ENCODE data around the gene MADD. TPM values are rescaled to one million over a fixed set of nuclear protein-coding genes. Genes with fewer than 3 reads are reported as not detected.
A peak's percentile ranks its signal among the peaks of the same experiment; 100 is the strongest.

Gene MADD
- total and polyA plus RNA-seq, 2 donors (not counting 1 experiment from before 2014, with no cell fraction given) = 56.8 to 108 TPM

DNA sequence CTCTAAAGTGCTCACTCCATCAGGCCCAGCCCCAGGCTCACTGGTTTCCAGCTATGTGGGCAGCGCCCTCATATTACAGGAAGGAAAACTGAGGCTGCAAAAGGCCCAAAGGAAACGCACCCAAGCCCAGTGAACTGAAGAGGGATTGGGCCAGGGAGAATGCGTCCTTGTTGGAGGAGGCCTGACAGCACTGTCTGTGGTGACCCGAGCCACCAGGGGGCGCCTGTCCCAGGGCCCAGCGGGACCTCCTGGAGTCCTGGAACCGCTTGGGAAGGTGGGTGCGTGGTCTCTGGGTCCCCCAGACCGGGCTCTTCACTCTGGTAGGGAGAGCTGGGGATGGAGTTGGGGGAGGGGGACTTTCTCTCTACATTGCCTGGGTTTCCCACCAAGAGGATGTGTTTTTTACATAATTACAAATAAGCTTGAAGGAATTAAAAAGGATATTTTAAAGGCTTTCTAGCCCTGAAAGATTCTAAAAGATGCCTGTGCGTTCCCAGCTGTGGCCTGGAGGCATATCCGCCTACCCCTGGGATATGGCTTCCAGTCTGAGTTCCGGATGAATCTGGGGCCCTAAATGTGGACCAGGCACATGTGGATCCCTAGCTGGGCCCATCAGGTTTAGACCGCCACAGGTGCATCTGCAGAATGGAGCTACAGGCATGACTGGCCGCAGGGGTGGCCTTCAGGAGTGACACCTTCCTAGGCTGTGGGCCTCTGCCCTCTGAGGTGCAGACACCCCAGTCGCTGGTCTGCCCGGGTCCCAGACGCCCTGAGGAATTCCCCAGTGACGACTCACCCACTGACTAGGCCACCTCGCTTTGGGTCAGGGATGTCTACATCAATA is 104.2 kb downstream of the MADD start:
- no peak overlapping the region for H3K9ac ChIP-seq (ENCODE audit: low read length)
- POLR2A ChIA-PET = interaction anchor here (0.5 to 1.7 kb wide), 8 partner anchors 20 to 104 kb away, joined by 3 to 15 read pairs (median 4); partner anchors contain the start of genes MADD and SLC39A13
- TF ChIP-seq, protein P1, sequence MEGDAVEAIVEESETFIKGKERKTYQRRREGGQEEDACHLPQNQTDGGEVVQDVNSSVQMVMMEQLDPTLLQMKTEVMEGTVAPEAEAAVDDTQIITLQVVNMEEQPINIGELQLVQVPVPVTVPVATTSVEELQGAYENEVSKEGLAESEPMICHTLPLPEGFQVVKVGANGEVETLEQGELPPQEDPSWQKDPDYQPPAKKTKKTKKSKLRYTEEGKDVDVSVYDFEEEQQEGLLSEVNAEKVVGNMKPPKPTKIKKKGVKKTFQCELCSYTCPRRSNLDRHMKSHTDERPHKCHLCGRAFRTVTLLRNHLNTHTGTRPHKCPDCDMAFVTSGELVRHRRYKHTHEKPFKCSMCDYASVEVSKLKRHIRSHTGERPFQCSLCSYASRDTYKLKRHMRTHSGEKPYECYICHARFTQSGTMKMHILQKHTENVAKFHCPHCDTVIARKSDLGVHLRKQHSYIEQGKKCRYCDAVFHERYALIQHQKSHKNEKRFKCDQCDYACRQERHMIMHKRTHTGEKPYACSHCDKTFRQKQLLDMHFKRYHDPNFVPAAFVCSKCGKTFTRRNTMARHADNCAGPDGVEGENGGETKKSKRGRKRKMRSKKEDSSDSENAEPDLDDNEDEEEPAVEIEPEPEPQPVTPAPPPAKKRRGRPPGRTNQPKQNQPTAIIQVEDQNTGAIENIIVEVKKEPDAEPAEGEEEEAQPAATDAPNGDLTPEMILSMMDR (IDR thresholded peaks at IDR 0.05) = peak; percentile 91
- no peak for TF ChIP-seq EZH2 (IDR thresholded peaks at IDR 0.05; ENCODE audit: borderline replicate concordance, insufficient read depth, low read depth, low read length, poor library complexity, severe bottlenecking)
- no peaks in the 10 kb centered on the region for H3K9me3 ChIP-seq (ENCODE audit: control extremely low read depth in 1 of 3, control insufficient read depth in 2 of 3, insufficient read depth in 1 of 3, low read length in 2 of 3)
- H3K4me1 ChIP-seq (ENCODE audit: control insufficient read depth in 2 of 2, insufficient read depth in 2 of 2, low read length in 2 of 2) = peaks cover 40 to 46% of the 10 kb centered on the region in 2 donors
- peak overlapping the region; percentile 100 for H3K4me2 ChIP-seq (replicated peaks; ENCODE audit: low read depth, low read length, poor library complexity, severe bottlenecking)
- Mint-ChIP-seq H3K9me3 (ENCODE audit: insufficient read depth) (no peaks in the 10 kb centered on the region), H3K27ac (peak overlapping the region; percentile 65), H3K4me3 (peak overlapping the region; percentile 41), H3K4me1 (peaks cover 51% of the 10 kb centered on the region), H3K27me3 (no peaks in the 10 kb centered on the region)
- no peaks in the 10 kb centered on the region for H3K27me3 ChIP-seq (replicated peaks in 1 of 4; ENCODE audit: control extremely low read depth in 1 of 4, control insufficient read depth in 3 of 4, insufficient read depth in 4 of 4, low read length in 3 of 4)
- DNase-seq (peak; percentile 83), ATAC-seq (ENCODE audit: low read depth) (peak; percentile 35)
- peaks cover 100% of the 10 kb centered on the region for H3K79me2 ChIP-seq (ENCODE audit: control insufficient read depth, insufficient read depth, low read length)
- no peak overlapping the region for H3K4me3 ChIP-seq (ENCODE audit: control extremely low read depth in 1 of 5, extremely low read depth in 1 of 5, insufficient read depth in 1 of 5, low read depth in 2 of 5, low read length in 4 of 5)
- CTCF ChIA-PET = interaction anchor here (0.8 to 7.3 kb wide), 22 partner anchors 9 to 474 kb away, joined by 3 to 345 read pairs (median 4); partner anchors contain the start of genes ACP2, DDB2, NUP160 and PSMC3
- H3K27ac ChIP-seq (ENCODE audit: low read length in 2 of 2) = peak overlapping the region in 1 of 2 donors; percentile 68
- intact Hi-C loops (cut with micrococcal nuclease) = loop anchor here (1.0 to 10.0 kb wide), 6 partner anchors 20 to 479 kb away; partner anchors contain the start of gene SLC39A13
- H2AFZ ChIP-seq (ENCODE audit: insufficient read depth, low read depth, low read length, poor library complexity, severe bottlenecking) = no peak overlapping the region
- H3K36me3 ChIP-seq (replicated peaks in 1 of 2; ENCODE audit: control extremely low read depth in 1 of 2, control insufficient read depth in 1 of 2, extremely low read depth in 1 of 2, insufficient read depth in 2 of 2, low read length in 1 of 2) = peaks cover 1 to 51% of the 10 kb centered on the region in 2 experiments
- WGBS (ENCODE audit: insufficient coverage) = 62% methylated on average over 14 of the region's 19 CpGs
- H4K20me1 ChIP-seq (ENCODE audit: control insufficient read depth, insufficient read depth, low read length, poor library complexity, severe bottlenecking) = peaks cover 52% of the 10 kb centered on the region

Data from B cell (primary cell).